ENCODE data around the gene SLC43A2. TPM values are rescaled to one million over a fixed set of nuclear protein-coding genes. Genes with fewer than 3 reads are reported as not detected.

The SLC43A2 gene
- total RNA-seq: 6.0 and 8.5 TPM in 2 replicates

DNA sequence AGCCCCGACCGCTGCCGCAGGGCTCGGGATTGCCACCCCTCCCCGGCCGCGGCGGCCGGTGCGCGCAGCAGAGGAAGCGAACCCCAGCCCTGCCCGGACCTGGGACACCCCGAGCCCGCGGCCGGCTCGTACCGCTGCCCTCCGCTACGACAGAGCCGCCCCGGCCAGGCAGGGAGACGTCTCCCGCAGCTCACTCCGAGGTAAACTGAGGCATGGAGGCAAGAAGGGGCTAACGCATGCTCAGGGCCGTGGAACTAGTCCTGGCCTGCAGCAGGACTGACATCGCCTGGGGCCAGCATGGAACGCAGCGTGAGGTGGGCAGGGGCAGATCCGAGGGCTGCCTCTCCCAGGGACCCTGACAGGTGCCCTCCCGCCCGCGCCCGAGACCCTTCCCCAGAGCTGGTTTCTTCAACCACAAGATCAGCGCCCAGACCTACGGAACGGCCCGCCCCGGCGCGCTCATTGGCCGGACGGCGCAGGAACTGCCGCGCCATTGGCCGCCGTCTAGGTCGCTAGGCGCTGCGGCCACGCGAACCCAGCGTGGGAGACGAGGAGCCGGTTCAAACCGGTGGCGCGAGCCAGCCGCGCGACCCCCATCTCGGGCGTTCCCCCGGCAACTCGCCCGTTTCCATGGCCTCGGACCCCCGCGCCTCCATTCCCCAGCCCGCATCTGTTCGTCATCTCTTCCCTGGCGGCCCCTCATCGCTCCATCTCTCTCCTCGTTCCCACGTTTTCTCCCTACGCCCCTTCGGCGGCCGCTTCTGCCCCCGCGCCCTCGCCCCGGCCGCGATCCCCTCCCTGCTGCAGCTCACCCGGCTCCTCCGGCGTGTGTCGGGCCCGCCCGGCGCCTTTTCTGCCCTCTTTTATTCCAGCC is at the start of gene SLC43A2:
Gene SLC43A2, minus strand, starts transcription at position 853 of the 874 bp plus-strand sequence. CDS start 960 bp downstream, outside the sequence.

DNA sequence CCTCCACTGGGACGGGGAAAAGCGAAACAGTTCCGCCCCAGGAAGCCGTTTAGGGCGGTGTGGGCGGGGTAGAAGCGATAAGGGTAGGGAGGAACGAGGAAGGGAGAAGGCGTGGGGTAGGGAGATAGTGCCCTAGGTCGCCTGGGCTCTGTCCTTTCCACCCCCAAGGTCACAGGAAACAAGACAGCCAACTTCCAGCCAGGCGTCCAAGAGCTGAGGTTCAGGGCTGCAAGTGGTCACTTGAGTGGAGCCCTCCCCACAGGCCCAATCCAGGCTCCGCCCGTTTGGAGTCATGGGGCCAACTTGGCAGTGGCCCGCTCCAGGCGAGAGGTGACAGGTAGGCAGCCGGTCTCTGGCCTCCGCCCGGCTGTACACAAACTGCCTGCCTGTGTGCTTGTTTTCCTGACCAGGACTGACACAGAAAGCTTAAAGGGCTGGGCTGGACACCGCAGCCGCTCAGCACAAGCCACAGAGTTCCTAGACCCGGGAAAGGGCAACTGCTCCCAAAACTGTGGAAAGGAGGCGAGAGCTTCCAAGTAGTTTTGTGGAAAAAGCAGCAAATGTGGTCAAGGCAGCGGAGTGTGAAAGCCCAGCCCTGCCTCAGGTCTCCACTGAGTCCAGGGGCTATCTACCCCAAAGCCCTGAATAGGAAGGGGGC is 21.3 kb upstream of the SLC43A2 start, which contains the start of gene RILP:
Gene RILP, minus strand, starts transcription at position 23 of the 658 bp plus-strand sequence. CDS start 62 bp downstream, outside the sequence.

DNA sequence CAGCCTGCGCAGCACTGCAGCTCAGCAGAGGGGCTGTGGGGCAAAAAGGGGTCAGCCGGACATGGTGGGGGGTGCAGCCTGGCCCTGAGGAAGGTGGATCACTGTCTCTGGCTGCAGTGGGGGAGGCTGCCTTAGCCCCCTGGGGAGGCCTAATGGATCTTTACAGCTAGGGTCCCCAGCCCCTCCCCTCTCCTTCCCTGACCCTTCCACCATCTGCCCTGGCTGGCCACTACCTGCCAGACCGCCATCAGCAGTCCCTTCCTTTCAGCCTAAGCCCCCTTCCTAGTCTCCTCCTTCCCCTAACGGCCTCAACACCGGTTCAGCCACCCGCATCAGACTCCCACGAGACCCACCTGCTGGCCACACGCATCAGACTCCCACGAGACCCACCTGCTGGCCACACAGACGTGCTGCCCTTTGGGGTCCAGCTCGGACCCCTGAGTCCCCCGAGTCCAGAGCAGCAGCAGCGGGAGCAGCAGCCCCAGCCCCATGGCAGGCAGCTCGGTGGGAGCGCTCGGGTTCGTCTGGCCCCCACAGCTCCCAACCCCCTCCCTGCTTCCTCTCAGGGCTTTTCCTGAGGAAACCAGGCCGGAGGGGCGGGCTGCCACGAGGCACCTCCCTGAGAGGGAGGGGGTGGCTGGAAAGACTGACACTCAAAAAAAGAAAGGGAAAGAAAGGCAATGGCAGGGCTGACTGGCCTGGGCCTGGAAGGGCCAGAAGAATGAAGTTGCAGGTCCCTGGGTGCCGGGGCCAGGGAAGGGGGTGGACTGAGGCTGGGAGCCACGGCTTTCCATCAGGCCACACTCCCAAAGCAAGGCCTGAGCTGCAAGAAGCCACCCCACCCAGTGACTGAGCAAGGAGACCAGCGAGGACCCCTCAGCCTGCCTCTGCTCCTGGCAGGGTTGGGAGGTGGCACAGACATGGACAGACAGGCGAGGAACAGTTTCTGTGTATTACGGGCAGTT is 16.9 kb upstream of the SLC43A2 start, which contains the start of gene SCARF1:
Gene SCARF1, minus strand, starts transcription at position 526 of the 965 bp plus-strand sequence. Its CDS starts 35 bp downstream, at position 491.

Small RNAs within 50 kb of the gene (small RNA-seq; reads per million reads assigned to genes)
- gene RN7SL105P: not detected

Other genes with a start within 250 kb of the SLC43A2 start
- 434 and 439 TPM in 2 replicates for gene YWHAE, start 228.6 kb downstream of the SLC43A2 start, total RNA-seq
- gene CRK, start 172.6 kb downstream of the SLC43A2 start, total RNA-seq: 100 and 125 TPM in 2 replicates
- gene MYO1C, start 136.1 kb downstream of the SLC43A2 start, total RNA-seq: 335 and 338 TPM in 2 replicates
- gene INPP5K, start 112.2 kb downstream of the SLC43A2 start, total RNA-seq: 50.2 and 55.8 TPM in 2 replicates
- gene PITPNA, start 66.0 kb downstream of the SLC43A2 start, total RNA-seq: 23.2 and 25.6 TPM in 2 replicates
- 0.49 and 0.61 TPM in 2 replicates for gene SCARF1, start 16.9 kb upstream of the SLC43A2 start, total RNA-seq
- 3.7 and 6.3 TPM in 2 replicates for gene RILP, start 21.0 kb upstream of the SLC43A2 start, total RNA-seq
- 137 and 162 TPM in 2 replicates for gene PRPF8, start 56.0 kb upstream of the SLC43A2 start, total RNA-seq
- 5.2 and 5.7 TPM in 2 replicates for gene TLCD2, start 81.5 kb upstream of the SLC43A2 start, total RNA-seq
- 35.8 and 39.6 TPM in 2 replicates for gene WDR81, start 95.9 kb upstream of the SLC43A2 start, total RNA-seq
- gene SERPINF2, start 114.0 kb upstream of the SLC43A2 start, total RNA-seq: under 0.01 TPM in 1 of 2 replicates, not detected in the other
- 106 and 148 TPM in 2 replicates for gene SERPINF1, start 133.2 kb upstream of the SLC43A2 start, total RNA-seq
- gene SMYD4, start 201.1 kb upstream of the SLC43A2 start, total RNA-seq: 7.7 and 8.4 TPM in 2 replicates
- 10.1 and 11.7 TPM in 2 replicates for gene RPA1, start 201.2 kb upstream of the SLC43A2 start, total RNA-seq